ENCODE measurements around the gene ANXA9. TPM values are rescaled to one million over a fixed set of nuclear protein-coding genes. Genes with fewer than 3 reads are reported as not detected.

Gene ANXA9
- total and polyA plus RNA-seq, 2 donors from 2014 or later, result 3.3 to 38.5 TPM

- no peak for FAIRE-seq
- Histone ChIP-seq H3K27me3 (ENCODE audit: control insufficient read depth, insufficient read depth, low read length) (no peaks in the 10 kb centered on the region), H3K36me3 (ENCODE audit: control insufficient read depth in 2 of 3, insufficient read depth in 3 of 3, low read length in 3 of 3) (peaks cover 0 to 44% (median 18%) of the 10 kb centered on the region in 3 donors), H3K9me3 (ENCODE audit: control insufficient read depth in 2 of 3, insufficient read depth in 1 of 3, low read length in 3 of 3) (no peaks in the 10 kb centered on the region), H3K9ac (ENCODE audit: low read length in 3 of 3) (no peak overlapping the region), H3K4me1 (ENCODE audit: control insufficient read depth in 2 of 3, insufficient read depth in 2 of 3, low read depth in 1 of 3, low read length in 3 of 3) (peaks cover 0 to 13% (median under 1%) of the 10 kb centered on the region in 3 donors), H3K27ac (ENCODE audit: low read depth in 2 of 2, low read length in 2 of 2) (no peak overlapping the region), H3K4me3 (ENCODE audit: low read length in 3 of 3) (no peak overlapping the region)
- no peak for DNase-seq
- TF ChIP-seq CTCF (IDR thresholded peaks at IDR 0.05; ENCODE audit: borderline replicate concordance, extremely low read depth, insufficient read depth), result no peak
- intact Hi-C loops (cut with DNase I), result no loop called here
Measured at GRCh38 chr1:150997126-150997872, 15.2 kb downstream of the ANXA9 start.

GRCh38 chr1:150997949-150998348 is 15.9 kb downstream of the ANXA9 start:
- H3K4me3 ChIP-seq (ENCODE audit: low read length in 3 of 3), result no peak overlapping the region
- H3K27ac ChIP-seq (ENCODE audit: low read depth in 2 of 2, low read length in 2 of 2), result no peak overlapping the region
- no peak for TF ChIP-seq CTCF (IDR thresholded peaks at IDR 0.05; ENCODE audit: borderline replicate concordance, extremely low read depth, insufficient read depth)
- no peaks in the 10 kb centered on the region for H3K9me3 ChIP-seq (ENCODE audit: control insufficient read depth in 2 of 3, insufficient read depth in 1 of 3, low read length in 3 of 3)
- no peak for DNase-seq
- FAIRE-seq, result no peak
- no peaks in the 10 kb centered on the region for H3K27me3 ChIP-seq (ENCODE audit: control insufficient read depth, insufficient read depth, low read length)
- H3K36me3 ChIP-seq (ENCODE audit: control insufficient read depth in 2 of 3, insufficient read depth in 3 of 3, low read length in 3 of 3), result peaks cover 0 to 46% (median 18%) of the 10 kb centered on the region in 3 donors
- intact Hi-C loops (cut with DNase I), result no loop called here
- no peak overlapping the region for H3K9ac ChIP-seq (ENCODE audit: low read length in 3 of 3)
- H3K4me1 ChIP-seq (ENCODE audit: control insufficient read depth in 2 of 3, insufficient read depth in 2 of 3, low read depth in 1 of 3, low read length in 3 of 3), result peaks cover under 1 to 19% (median 7%) of the 10 kb centered on the region in 3 donors

- Histone ChIP-seq H3K9me3 (ENCODE audit: control insufficient read depth in 2 of 3, insufficient read depth in 1 of 3, low read length in 3 of 3) (no peaks in the 10 kb centered on the region), H3K27me3 (ENCODE audit: control insufficient read depth, insufficient read depth, low read length) (no peaks in the 10 kb centered on the region), H3K9ac (ENCODE audit: low read length in 3 of 3) (no peak overlapping the region), H3K4me3 (ENCODE audit: low read length in 3 of 3) (no peak overlapping the region), H3K27ac (ENCODE audit: low read depth in 2 of 2, low read length in 2 of 2) (no peak overlapping the region), H3K36me3 (ENCODE audit: control insufficient read depth in 2 of 3, insufficient read depth in 3 of 3, low read length in 3 of 3) (peaks cover 0 to 46% (median 18%) of the 10 kb centered on the region in 3 donors), H3K4me1 (ENCODE audit: control insufficient read depth in 2 of 3, insufficient read depth in 2 of 3, low read depth in 1 of 3, low read length in 3 of 3) (peaks cover 4 to 23% (median 11%) of the 10 kb centered on the region in 3 donors)
- no peak for DNase-seq
- intact Hi-C loops (cut with DNase I), result no loop called here
- FAIRE-seq, result no peak
- TF ChIP-seq CTCF (IDR thresholded peaks at IDR 0.05; ENCODE audit: borderline replicate concordance, extremely low read depth, insufficient read depth), result no peak
Measured at GRCh38 chr1:150999051-150999674, 17.1 kb downstream of the ANXA9 start.
